Measurements from ENCODE around the gene GPX6.
"Not testable (repeated sequence)": the region's sequence is repeated elsewhere in the genome, so short reads cannot be mapped to it uniquely, and the experiment has no call there.

Gene GPX6

GRCh38 chr6:28511628-28512300 is 3.8 kb downstream of the GPX6 start:
- DNase-seq (ENCODE audit: low read depth in 1 of 2, low spot score in 1 of 2), result no peak
- Histone ChIP-seq H3K27me3 (ENCODE audit: insufficient read depth, poor library complexity, severe bottlenecking) (peaks cover 6% of the 10 kb centered on the region), H3K4me3 (replicated peaks; ENCODE audit: insufficient read depth, low read length) (no peak overlapping the region), H3K27ac (replicated peaks) (no peak overlapping the region)
- TF ChIP-seq GABPA (IDR thresholded peaks at IDR 0.05; ENCODE audit: low read depth) (no peak), SPI1 (IDR thresholded peaks at IDR 0.05; ENCODE audit: borderline replicate concordance, low read depth) (no peak), REST (IDR thresholded peaks at IDR 0.05; ENCODE audit: insufficient replicate concordance, low read depth) (no peak), POLR2AphosphoS5 (IDR thresholded peaks at IDR 0.05; ENCODE audit: low read depth) (no peak)

- H3K4me3 ChIP-seq (replicated peaks; ENCODE audit: insufficient read depth, low read length), result no peak overlapping the region
- H3K27ac ChIP-seq (replicated peaks), result no peak overlapping the region
- no peak for DNase-seq (ENCODE audit: low read depth in 1 of 2, low spot score in 1 of 2)
- H3K27me3 ChIP-seq (ENCODE audit: insufficient read depth, poor library complexity, severe bottlenecking), result peaks cover 3% of the 10 kb centered on the region
- TF ChIP-seq, protein P1, sequence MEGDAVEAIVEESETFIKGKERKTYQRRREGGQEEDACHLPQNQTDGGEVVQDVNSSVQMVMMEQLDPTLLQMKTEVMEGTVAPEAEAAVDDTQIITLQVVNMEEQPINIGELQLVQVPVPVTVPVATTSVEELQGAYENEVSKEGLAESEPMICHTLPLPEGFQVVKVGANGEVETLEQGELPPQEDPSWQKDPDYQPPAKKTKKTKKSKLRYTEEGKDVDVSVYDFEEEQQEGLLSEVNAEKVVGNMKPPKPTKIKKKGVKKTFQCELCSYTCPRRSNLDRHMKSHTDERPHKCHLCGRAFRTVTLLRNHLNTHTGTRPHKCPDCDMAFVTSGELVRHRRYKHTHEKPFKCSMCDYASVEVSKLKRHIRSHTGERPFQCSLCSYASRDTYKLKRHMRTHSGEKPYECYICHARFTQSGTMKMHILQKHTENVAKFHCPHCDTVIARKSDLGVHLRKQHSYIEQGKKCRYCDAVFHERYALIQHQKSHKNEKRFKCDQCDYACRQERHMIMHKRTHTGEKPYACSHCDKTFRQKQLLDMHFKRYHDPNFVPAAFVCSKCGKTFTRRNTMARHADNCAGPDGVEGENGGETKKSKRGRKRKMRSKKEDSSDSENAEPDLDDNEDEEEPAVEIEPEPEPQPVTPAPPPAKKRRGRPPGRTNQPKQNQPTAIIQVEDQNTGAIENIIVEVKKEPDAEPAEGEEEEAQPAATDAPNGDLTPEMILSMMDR (IDR thresholded peaks at IDR 0.05; ENCODE audit: insufficient read depth, low read length), result no peak
- no peak for TF ChIP-seq POLR2AphosphoS5 (IDR thresholded peaks at IDR 0.05; ENCODE audit: low read depth)
- TF ChIP-seq SPI1 (IDR thresholded peaks at IDR 0.05; ENCODE audit: borderline replicate concordance, low read depth), result no peak
- no peak for TF ChIP-seq REST (IDR thresholded peaks at IDR 0.05; ENCODE audit: insufficient replicate concordance, low read depth)
- TF ChIP-seq GABPA (IDR thresholded peaks at IDR 0.05; ENCODE audit: low read depth), result no peak
Observed at GRCh38 chr6:28506807-28507475, 8.7 kb downstream of the GPX6 start.

GRCh38 chr6:28505733-28506132 is 9.9 kb downstream of the GPX6 start:
- peaks cover 3% of the 10 kb centered on the region for H3K27me3 ChIP-seq (ENCODE audit: insufficient read depth, poor library complexity, severe bottlenecking)
- TF ChIP-seq GABPA (IDR thresholded peaks at IDR 0.05; ENCODE audit: low read depth), result no peak
- DNase-seq (ENCODE audit: low read depth in 1 of 2, low spot score in 1 of 2), result no peak

GRCh38 chr6:28502709-28503305 is 12.8 kb downstream of the GPX6 start:
- not testable (repeated sequence) for H3K27ac ChIP-seq (replicated peaks); H3K27me3 ChIP-seq (ENCODE audit: insufficient read depth, poor library complexity, severe bottlenecking); H3K4me3 ChIP-seq (replicated peaks; ENCODE audit: insufficient read depth, low read length); DNase-seq (ENCODE audit: low read depth in 1 of 2, low spot score in 1 of 2)

More at GRCh38 chr6:28505733-28506132, 9.9 kb downstream of the GPX6 start:
- H3K4me3 ChIP-seq (replicated peaks; ENCODE audit: insufficient read depth, low read length), result no peak overlapping the region
- no peak overlapping the region for H3K27ac ChIP-seq (replicated peaks)

GRCh38 chr6:28502136-28502535 is 13.5 kb downstream of the GPX6 start:
- not testable (repeated sequence) for H3K27ac ChIP-seq (replicated peaks); H3K4me3 ChIP-seq (replicated peaks; ENCODE audit: insufficient read depth, low read length); H3K27me3 ChIP-seq (ENCODE audit: insufficient read depth, poor library complexity, severe bottlenecking); DNase-seq (ENCODE audit: low read depth in 1 of 2, low spot score in 1 of 2)

Data from HL-60 (cell line).